ENCODE results near the gene GHDC. TPM values are rescaled to one million over a fixed set of nuclear protein-coding genes. Genes with fewer than 3 reads are reported as not detected.

GHDC gene
- total RNA-seq, 6 donors from 2014 or later, result 24.3 to 40.9 (median 33.0) TPM

DNA sequence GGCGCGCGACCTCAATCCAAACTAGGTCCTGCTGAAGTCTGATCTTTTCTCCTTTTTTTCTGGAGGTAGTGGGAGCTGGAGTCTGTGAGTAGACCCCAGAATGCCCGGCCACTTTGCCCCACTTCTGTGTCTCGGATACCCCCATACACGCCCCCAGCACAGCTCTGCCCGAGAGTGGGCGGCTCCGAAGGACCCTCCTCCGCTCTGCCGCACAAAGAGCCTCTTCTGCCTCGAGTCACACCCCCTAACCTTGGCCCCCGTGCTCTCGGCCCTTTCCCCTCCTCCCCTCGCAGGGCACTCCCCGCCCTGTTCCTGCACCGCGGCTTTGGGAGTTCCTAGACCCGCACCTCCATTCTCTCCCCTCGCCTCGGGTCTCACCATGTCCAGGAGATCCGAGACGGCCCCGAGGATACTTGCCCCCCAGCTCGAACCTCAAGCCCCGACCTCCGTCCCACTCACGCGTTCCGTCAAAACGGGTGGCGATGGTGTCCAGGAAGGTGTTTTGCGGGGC is 13.8 kb downstream of the GHDC start:
- peak overlapping the region in 3 of 4 donors; percentile 39 to 51 (median 50) for H3K4me3 ChIP-seq

DNA sequence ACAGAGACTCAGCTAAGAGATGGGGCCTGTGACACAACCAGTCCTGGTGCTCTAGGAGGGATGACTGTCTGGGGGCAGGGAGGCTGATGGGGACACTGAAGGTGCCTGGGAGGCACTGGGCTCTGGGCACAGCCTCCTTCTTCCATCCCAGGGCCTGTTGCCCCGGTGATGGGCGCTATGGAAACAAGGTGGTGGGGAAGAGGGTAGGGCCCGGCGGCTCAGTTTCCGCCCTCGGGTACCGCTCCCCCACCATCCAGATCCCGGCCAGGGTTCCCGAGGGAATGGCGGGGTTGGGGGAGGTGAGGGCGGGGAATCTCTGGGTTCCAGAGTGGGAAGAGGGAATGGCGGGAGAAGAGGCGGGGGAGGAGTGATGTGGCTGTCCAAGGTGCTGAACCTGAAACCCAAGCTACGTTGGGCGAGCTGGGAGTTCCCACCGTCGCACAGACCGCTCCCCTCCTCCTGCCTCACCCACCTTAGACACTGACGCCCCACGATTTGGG is 14.3 kb downstream of the GHDC start:
- Histone ChIP-seq H3K27me3 (peaks cover 0 to 16% (median 8%) of the 10 kb centered on the region in 4 donors), H3K27ac (no peak overlapping the region), H3K4me3 (peak overlapping the region in 1 of 4 donors; percentile 51), H3K9me3 (no peaks in the 10 kb centered on the region), H3K4me1 (peaks cover 24 to 48% (median 36%) of the 10 kb centered on the region in 4 donors), H3K36me3 (no peaks in the 10 kb centered on the region)
- TF ChIP-seq POLR2AphosphoS5 (IDR thresholded peaks at IDR 0.05) (no peak), POLR2A (IDR thresholded peaks at IDR 0.05) (no peak), EP300 (IDR thresholded peaks at IDR 0.05) (no peak)
- TF ChIP-seq, protein P1, sequence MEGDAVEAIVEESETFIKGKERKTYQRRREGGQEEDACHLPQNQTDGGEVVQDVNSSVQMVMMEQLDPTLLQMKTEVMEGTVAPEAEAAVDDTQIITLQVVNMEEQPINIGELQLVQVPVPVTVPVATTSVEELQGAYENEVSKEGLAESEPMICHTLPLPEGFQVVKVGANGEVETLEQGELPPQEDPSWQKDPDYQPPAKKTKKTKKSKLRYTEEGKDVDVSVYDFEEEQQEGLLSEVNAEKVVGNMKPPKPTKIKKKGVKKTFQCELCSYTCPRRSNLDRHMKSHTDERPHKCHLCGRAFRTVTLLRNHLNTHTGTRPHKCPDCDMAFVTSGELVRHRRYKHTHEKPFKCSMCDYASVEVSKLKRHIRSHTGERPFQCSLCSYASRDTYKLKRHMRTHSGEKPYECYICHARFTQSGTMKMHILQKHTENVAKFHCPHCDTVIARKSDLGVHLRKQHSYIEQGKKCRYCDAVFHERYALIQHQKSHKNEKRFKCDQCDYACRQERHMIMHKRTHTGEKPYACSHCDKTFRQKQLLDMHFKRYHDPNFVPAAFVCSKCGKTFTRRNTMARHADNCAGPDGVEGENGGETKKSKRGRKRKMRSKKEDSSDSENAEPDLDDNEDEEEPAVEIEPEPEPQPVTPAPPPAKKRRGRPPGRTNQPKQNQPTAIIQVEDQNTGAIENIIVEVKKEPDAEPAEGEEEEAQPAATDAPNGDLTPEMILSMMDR (IDR thresholded peaks at IDR 0.05), result no peak
- no peak for ATAC-seq (ENCODE audit: low FRiP score in 2 of 2)
- no peak for DNase-seq
- WGBS, 2 donors, result 18 to 19% methylated on average over 20 of the region's 20 CpGs

More for the DNA sequence above, 13.8 kb downstream of the GHDC start:
- 3 to 4% methylated on average over 30 to 33 of the region's 33 CpGs for WGBS, 2 donors
- no peak for ATAC-seq (ENCODE audit: low FRiP score in 2 of 2)
- DNase-seq, result no peak
- Histone ChIP-seq H3K27me3 (peaks cover 0 to 16% (median 8%) of the 10 kb centered on the region in 4 donors), H3K27ac (no peak overlapping the region), H3K9me3 (no peaks in the 10 kb centered on the region), H3K4me1 (peaks cover 24 to 48% (median 36%) of the 10 kb centered on the region in 4 donors), H3K36me3 (no peaks in the 10 kb centered on the region)
- TF ChIP-seq POLR2AphosphoS5 (IDR thresholded peaks at IDR 0.05), result no peak
- TF ChIP-seq POLR2A (IDR thresholded peaks at IDR 0.05), result no peak
- TF ChIP-seq EP300 (IDR thresholded peaks at IDR 0.05), result no peak
- TF ChIP-seq, protein P1 (IDR thresholded peaks at IDR 0.05), result no peak

DNA sequence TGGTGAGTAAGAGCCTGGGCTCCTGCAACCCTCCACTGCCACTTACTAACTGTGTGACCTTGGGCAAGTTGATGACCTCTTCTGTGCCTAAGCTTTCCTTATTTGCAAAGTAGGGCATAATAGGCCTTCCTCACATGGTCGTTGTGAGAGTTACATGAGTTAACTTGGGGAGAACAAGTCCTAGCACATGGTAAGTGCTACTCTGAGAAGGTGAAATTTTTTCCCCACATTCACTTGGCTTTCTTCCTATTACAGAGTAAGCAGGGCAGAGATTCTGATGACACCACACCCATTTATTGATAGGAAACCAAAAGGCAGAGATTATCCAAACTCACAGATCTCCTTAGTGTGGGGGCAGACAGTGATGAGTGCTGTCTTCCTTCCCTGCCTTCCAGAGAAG is 15.0 kb downstream of the GHDC start:
- TF ChIP-seq POLR2A (IDR thresholded peaks at IDR 0.05), result no peak
- no peak for TF ChIP-seq EP300 (IDR thresholded peaks at IDR 0.05)
- TF ChIP-seq POLR2AphosphoS5 (IDR thresholded peaks at IDR 0.05), result no peak
- TF ChIP-seq, protein P1 (IDR thresholded peaks at IDR 0.05), result no peak
- 28 to 33% methylated on average over 1 of the region's 1 CpG for WGBS, 2 donors
- Histone ChIP-seq H3K4me1 (peaks cover 23 to 42% (median 30%) of the 10 kb centered on the region in 4 donors), H3K27me3 (peaks cover 0 to 16% (median 8%) of the 10 kb centered on the region in 4 donors), H3K27ac (no peak overlapping the region), H3K36me3 (no peaks in the 10 kb centered on the region), H3K4me3 (no peak overlapping the region), H3K9me3 (no peaks in the 10 kb centered on the region)
- no peak for DNase-seq
- ATAC-seq (ENCODE audit: low FRiP score in 2 of 2), result no peak

DNA sequence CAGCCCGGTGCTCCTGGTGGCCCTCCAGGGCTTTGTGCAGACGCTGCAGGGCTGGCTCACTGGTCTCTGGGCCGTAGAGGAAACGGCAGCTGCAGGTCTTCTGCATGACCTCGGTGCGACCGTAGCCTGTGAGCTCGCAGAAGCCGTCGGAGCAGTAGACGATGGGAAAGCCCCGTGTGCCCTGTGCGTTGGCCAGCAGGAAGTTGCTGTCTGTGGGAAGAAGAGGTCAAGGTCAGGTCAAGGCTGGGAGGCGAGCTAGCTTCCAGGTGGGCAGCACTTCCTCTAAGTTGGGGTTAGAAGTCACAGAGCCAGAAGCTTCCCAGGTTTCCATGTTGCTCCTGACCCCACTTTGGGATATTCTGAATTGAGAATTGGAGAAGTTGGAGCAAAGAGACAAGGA is 15.5 kb downstream of the GHDC start:
- WGBS, 2 donors, result 18 to 42% methylated on average over 3 to 4 of the region's 14 CpGs
- H3K27ac ChIP-seq, result no peak overlapping the region
- H3K9me3 ChIP-seq, result no peaks in the 10 kb centered on the region
- no peak for DNase-seq
- TF ChIP-seq, protein P1 (IDR thresholded peaks at IDR 0.05), result no peak
- TF ChIP-seq POLR2AphosphoS5 (IDR thresholded peaks at IDR 0.05) (no peak), POLR2A (IDR thresholded peaks at IDR 0.05) (no peak), EP300 (IDR thresholded peaks at IDR 0.05) (no peak)
- peaks cover 21 to 39% (median 26%) of the 10 kb centered on the region in 4 donors for H3K4me1 ChIP-seq
- ATAC-seq (ENCODE audit: low FRiP score in 2 of 2), result no peak
- no peak overlapping the region for H3K4me3 ChIP-seq
- H3K27me3 ChIP-seq, result peaks cover 0 to 16% (median 8%) of the 10 kb centered on the region in 4 donors
- H3K36me3 ChIP-seq, result no peaks in the 10 kb centered on the region

DNA sequence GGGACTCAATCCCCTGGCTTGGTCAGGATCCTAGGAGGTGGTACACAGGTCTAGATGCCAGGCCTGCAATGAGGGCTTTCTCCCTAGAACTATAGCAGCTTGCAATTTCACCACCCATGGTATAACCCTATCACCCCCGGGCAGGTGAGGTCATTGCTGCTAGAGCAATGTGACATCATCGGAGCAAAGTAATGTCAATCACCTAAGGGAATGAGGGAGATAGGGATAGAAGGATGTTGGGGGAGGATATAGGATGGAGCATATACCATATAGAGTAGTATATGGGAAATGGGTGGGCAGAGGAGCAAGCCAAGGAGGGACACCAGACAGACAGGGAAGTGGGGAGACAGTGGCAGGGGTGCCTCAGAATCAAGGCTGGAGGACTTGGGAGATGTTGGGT is 16.6 kb downstream of the GHDC start:
- Histone ChIP-seq H3K27me3 (peaks cover 0 to 16% (median 8%) of the 10 kb centered on the region in 4 donors), H3K27ac (no peak overlapping the region), H3K4me3 (no peak overlapping the region), H3K9me3 (no peaks in the 10 kb centered on the region), H3K36me3 (no peaks in the 10 kb centered on the region), H3K4me1 (peaks cover 13 to 28% (median 18%) of the 10 kb centered on the region in 4 donors)
- DNase-seq (no peak), ATAC-seq (ENCODE audit: low FRiP score in 2 of 2) (no peak)
- 87 to 95% methylated on average over 2 of the region's 2 CpGs for WGBS, 2 donors
- TF ChIP-seq POLR2A (IDR thresholded peaks at IDR 0.05) (no peak), EP300 (IDR thresholded peaks at IDR 0.05) (no peak), POLR2AphosphoS5 (IDR thresholded peaks at IDR 0.05) (no peak)
- TF ChIP-seq, protein P1 (IDR thresholded peaks at IDR 0.05), result no peak

All from upper lobe of left lung (tissue), 6 donors.